ENCODE measurements around the gene CEMIP. TPM values are rescaled to one million over a fixed set of nuclear protein-coding genes. Genes with fewer than 3 reads are reported as not detected.

Gene CEMIP
- total RNA-seq, 4 donors from 2014 or later, result 0.27 to 0.32 TPM; not detected in 2

DNA sequence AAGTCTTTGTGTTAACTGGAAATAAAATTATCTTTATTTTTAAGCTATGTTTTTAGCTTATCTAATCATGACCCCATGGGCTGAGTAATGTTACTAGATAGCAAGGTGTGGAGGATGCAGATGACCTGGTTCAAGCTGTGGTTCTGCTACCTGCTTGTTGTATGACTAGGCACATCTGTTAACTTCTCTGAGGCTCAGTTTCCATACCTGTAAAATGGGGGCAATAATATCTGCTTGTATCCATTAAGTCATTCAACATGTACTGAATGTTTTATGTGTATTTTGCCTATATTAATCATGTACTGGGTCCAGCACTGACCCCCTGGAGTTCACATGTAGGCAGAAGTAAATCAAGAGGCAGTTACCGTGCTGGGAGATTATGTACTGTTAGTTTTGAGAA, 51.5 kb downstream of the CEMIP start:
- DNase-seq, result no peak
- intact Hi-C loops (cut with DNase I; ENCODE audit: low total_unique reads), result no loop called here
- Histone ChIP-seq H3K4me1 (peaks cover 0 to 19% (median 11%) of the 10 kb centered on the region in 4 donors), H3K36me3 (no peaks in the 10 kb centered on the region), H3K27ac (no peak overlapping the region), H3K9me3 (no peaks in the 10 kb centered on the region), H3K27me3 (no peaks in the 10 kb centered on the region), H3K4me3 (no peak overlapping the region)
- WGBS, 2 donors (ENCODE audit: low coverage in 1 of 2), result 93 to 100% methylated on average over 1 of the region's 1 CpG
- in situ Hi-C loops (cut with MboI; ENCODE audit: low pct_ligation_motif_present in 1 of 4, low pct_unique_long_range_greater_than_20kb in 1 of 4, low sequenced_read_pairs in 3 of 4), result no loop called here
- TF ChIP-seq CTCF (IDR thresholded peaks at IDR 0.05) (no peak), POLR2AphosphoS5 (IDR thresholded peaks at IDR 0.05) (no peak)

- WGBS, 2 donors (ENCODE audit: low coverage in 1 of 2), result 91 to 96% methylated on average over 4 to 7 of the region's 7 CpGs
- no peak for DNase-seq
- H3K27me3 ChIP-seq, result no peaks in the 10 kb centered on the region
- in situ Hi-C loops (cut with MboI; ENCODE audit: low pct_ligation_motif_present in 1 of 4, low pct_unique_long_range_greater_than_20kb in 1 of 4, low sequenced_read_pairs in 3 of 4), result no loop called here
- H3K27ac ChIP-seq, result no peak overlapping the region
- no peak overlapping the region for H3K4me3 ChIP-seq
- H3K9me3 ChIP-seq, result no peaks in the 10 kb centered on the region
- intact Hi-C loops (cut with DNase I; ENCODE audit: low total_unique reads), result no loop called here
- no peaks in the 10 kb centered on the region for H3K36me3 ChIP-seq
- TF ChIP-seq EP300 (IDR thresholded peaks at IDR 0.05; ENCODE audit: low read depth), result no peak
- no peak for TF ChIP-seq CTCF (IDR thresholded peaks at IDR 0.05)
- no peak for TF ChIP-seq POLR2AphosphoS5 (IDR thresholded peaks at IDR 0.05)
- no peak for TF ChIP-seq POLR2A (IDR thresholded peaks at IDR 0.05)
- peaks cover 0 to 19% (median 11%) of the 10 kb centered on the region in 4 donors for H3K4me1 ChIP-seq
These were observed 52.0 kb downstream of the CEMIP start for GRCh38 chr15:80831192-80831591.

DNA sequence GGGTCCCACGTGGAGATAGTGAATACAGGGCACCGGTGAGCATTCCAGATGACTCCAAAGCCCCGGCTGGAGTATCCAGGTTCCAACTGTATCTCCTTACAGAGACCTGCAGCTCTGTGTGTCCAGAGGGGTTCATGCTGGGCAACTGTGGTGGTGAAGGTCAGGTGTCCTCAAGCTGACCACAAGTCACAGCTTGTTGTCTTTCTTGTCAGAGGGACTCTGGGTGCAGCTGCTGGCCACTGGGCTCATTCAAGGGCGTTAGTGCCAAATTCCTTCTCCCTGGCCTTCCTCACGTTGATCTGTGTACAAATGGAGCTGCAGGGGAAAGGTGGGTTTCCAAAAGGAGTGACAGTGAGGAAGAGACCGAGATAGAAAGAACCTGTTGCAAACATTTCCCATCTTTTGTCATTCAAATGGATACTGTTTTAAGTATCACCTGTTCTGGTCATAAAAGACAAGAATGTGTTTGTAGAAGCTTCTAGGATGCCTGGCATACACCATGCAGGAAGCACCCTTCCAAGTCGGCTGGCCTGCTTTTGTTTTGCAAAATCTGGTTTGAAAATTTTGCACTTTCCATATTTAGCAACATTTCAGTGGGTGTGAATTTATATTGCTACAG, 52.5 kb downstream of the CEMIP start:
- intact Hi-C loops (cut with DNase I; ENCODE audit: low total_unique reads), result no loop called here
- Histone ChIP-seq H3K36me3 (no peaks in the 10 kb centered on the region), H3K4me1 (peaks cover 0 to 19% (median 11%) of the 10 kb centered on the region in 4 donors), H3K27me3 (no peaks in the 10 kb centered on the region), H3K9me3 (no peaks in the 10 kb centered on the region), H3K4me3 (no peak overlapping the region), H3K27ac (no peak overlapping the region)
- 54% methylated on average over 7 of the region's 7 CpGs; no CpG with 5 or more reads in 1 of the 2 donors for WGBS, 2 donors (ENCODE audit: low coverage in 1 of 2)
- in situ Hi-C loops (cut with MboI; ENCODE audit: low pct_ligation_motif_present in 1 of 4, low pct_unique_long_range_greater_than_20kb in 1 of 4, low sequenced_read_pairs in 3 of 4), result no loop called here
- DNase-seq, result no peak
- TF ChIP-seq POLR2AphosphoS5 (IDR thresholded peaks at IDR 0.05) (no peak), EP300 (IDR thresholded peaks at IDR 0.05; ENCODE audit: low read depth) (no peak), POLR2A (IDR thresholded peaks at IDR 0.05) (no peak), CTCF (IDR thresholded peaks at IDR 0.05) (no peak)

- H3K27me3 ChIP-seq, result no peaks in the 10 kb centered on the region
- H3K9me3 ChIP-seq, result no peaks in the 10 kb centered on the region
- H3K4me3 ChIP-seq, result no peak overlapping the region
- TF ChIP-seq EP300 (IDR thresholded peaks at IDR 0.05; ENCODE audit: low read depth), result no peak
- TF ChIP-seq CTCF (IDR thresholded peaks at IDR 0.05), result no peak
- TF ChIP-seq POLR2A (IDR thresholded peaks at IDR 0.05), result no peak
- TF ChIP-seq POLR2AphosphoS5 (IDR thresholded peaks at IDR 0.05), result no peak
- in situ Hi-C loops (cut with MboI; ENCODE audit: low pct_ligation_motif_present in 1 of 4, low pct_unique_long_range_greater_than_20kb in 1 of 4, low sequenced_read_pairs in 3 of 4), result no loop called here
- DNase-seq, result no peak
- intact Hi-C loops (cut with DNase I; ENCODE audit: low total_unique reads), result no loop called here
- no peak overlapping the region for H3K27ac ChIP-seq
- WGBS, 2 donors (ENCODE audit: low coverage in 1 of 2), result 40% methylated on average over 3 of the region's 3 CpGs; no CpG with 5 or more reads in 1 of the 2 donors
- H3K36me3 ChIP-seq, result no peaks in the 10 kb centered on the region
- H3K4me1 ChIP-seq, result peaks cover 0 to 19% (median 11%) of the 10 kb centered on the region in 4 donors
These were observed 53.5 kb downstream of the CEMIP start for GRCh38 chr15:80832686-80833085.

All from transverse colon (tissue), 4 donors.